ENCODE measurements around the gene CTBP2. TPM values are rescaled to one million over a fixed set of nuclear protein-coding genes. Genes with fewer than 3 reads are reported as not detected.
"Not testable (repeated sequence)": the region's sequence is repeated elsewhere in the genome, so short reads cannot be mapped to it uniquely, and the experiment has no call there.

CTBP2 gene
- total RNA-seq, 1 donor from 2014 or later: 32.6 TPM

- DNase-seq (ENCODE audit: low spot score in 2 of 2): no peak
- no peak for FAIRE-seq
These were observed 166.5 kb downstream of the CTBP2 start for GRCh38 chr10:124993736-124994451.

GRCh38 chr10:124993345-124993708 lies 167.0 kb downstream of the CTBP2 start:
- FAIRE-seq: no peak
- no peak for DNase-seq (ENCODE audit: low spot score in 2 of 2)

GRCh38 chr10:124992462-124993344 lies 167.7 kb downstream of the CTBP2 start:
- FAIRE-seq: no peak
- DNase-seq (ENCODE audit: low spot score in 2 of 2): no peak

GRCh38 chr10:124991835-124992234 lies 168.5 kb downstream of the CTBP2 start:
- no peak for FAIRE-seq
- DNase-seq (ENCODE audit: low spot score in 2 of 2): no peak

GRCh38 chr10:124990671-124991625 lies 169.4 kb downstream of the CTBP2 start:
- FAIRE-seq: no peak
- no peak for DNase-seq (ENCODE audit: low spot score in 2 of 2)

GRCh38 chr10:124989526-124989925 lies 170.8 kb downstream of the CTBP2 start:
- FAIRE-seq (no peak), DNase-seq (ENCODE audit: low spot score in 2 of 2) (no peak)

GRCh38 chr10:124988753-124989152 lies 171.6 kb downstream of the CTBP2 start:
- DNase-seq (ENCODE audit: low spot score in 2 of 2); FAIRE-seq: not testable (repeated sequence)

- FAIRE-seq (no peak), DNase-seq (ENCODE audit: low spot score in 2 of 2) (no peak)
These were observed 172.6 kb downstream of the CTBP2 start for GRCh38 chr10:124987788-124988187.

- DNase-seq (ENCODE audit: low spot score in 2 of 2) (no peak), FAIRE-seq (no peak)
These were observed 175.2 kb downstream of the CTBP2 start for GRCh38 chr10:124985162-124985561.

GRCh38 chr10:124984376-124984775 lies 176.0 kb downstream of the CTBP2 start:
- FAIRE-seq (no peak), DNase-seq (ENCODE audit: low spot score in 2 of 2) (no peak)

- FAIRE-seq: no peak
- DNase-seq (ENCODE audit: low spot score in 2 of 2): no peak
These were observed 177.0 kb downstream of the CTBP2 start for GRCh38 chr10:124983321-124983720.

GRCh38 chr10:124978376-124978725 lies 182.0 kb downstream of the CTBP2 start:
- DNase-seq (ENCODE audit: low spot score in 2 of 2): no peak
- FAIRE-seq: no peak

GRCh38 chr10:124977648-124978375 lies 182.6 kb downstream of the CTBP2 start:
- FAIRE-seq (no peak), DNase-seq (ENCODE audit: low spot score in 2 of 2) (no peak)

GRCh38 chr10:124977161-124977560 lies 183.2 kb downstream of the CTBP2 start:
- FAIRE-seq (no peak), DNase-seq (ENCODE audit: low spot score in 2 of 2) (no peak)

GRCh38 chr10:124975977-124976514 lies 184.3 kb downstream of the CTBP2 start:
- FAIRE-seq (no peak), DNase-seq (ENCODE audit: low spot score in 2 of 2) (no peak)

- DNase-seq (ENCODE audit: low spot score in 2 of 2): no peak
These were observed 186.2 kb downstream of the CTBP2 start for GRCh38 chr10:124974131-124974530.

GRCh38 chr10:124972637-124973036 lies 187.7 kb downstream of the CTBP2 start:
- FAIRE-seq: no peak
- DNase-seq (ENCODE audit: low spot score in 2 of 2): no peak

More at GRCh38 chr10:124974131-124974530, 186.2 kb downstream of the CTBP2 start:
- FAIRE-seq: no peak

- FAIRE-seq (no peak), DNase-seq (ENCODE audit: low spot score in 2 of 2) (no peak)
These were observed 189.1 kb downstream of the CTBP2 start for GRCh38 chr10:124971276-124971675.

GRCh38 chr10:124967255-124967654 lies 193.1 kb downstream of the CTBP2 start:
- DNase-seq (ENCODE audit: low spot score in 2 of 2) (no peak), FAIRE-seq (no peak)

- DNase-seq (ENCODE audit: low spot score in 2 of 2) (no peak), FAIRE-seq (no peak)
These were observed 194.4 kb downstream of the CTBP2 start for GRCh38 chr10:124966008-124966407.

Data from frontal cortex (tissue), 4 donors.